Liver (tissue), 9 donors: ENCODE data around the gene CHSY1. TPM values are rescaled to one million over a fixed set of nuclear protein-coding genes. Genes with fewer than 3 reads are reported as not detected.

Source experiments
- DNase-seq: peaks from one replicate; pipeline ENCODE4 v3.0.0-alpha.2; 2017; ENCODE audit warnings: low spot score
- H3K27ac ChIP-seq, 2 donors: one replicate each; pipeline ENCODE4 v1.7.0; 2013; ENCODE audit warnings: inconsistent platforms in 2 of 2, low read length in 2 of 2, control low read depth in 1 of 2, low read depth in 1 of 2, mild to moderate bottlenecking in 1 of 2
- H3K27me3 ChIP-seq, 4 donors: one replicate each; pipeline versions ENCODE4 v1.6.1 to v1.7.0; 2013; ENCODE audit warnings: low read length in 3 of 4, inconsistent platforms in 1 of 4, mild to moderate bottlenecking in 1 of 4, moderate library complexity in 1 of 4; ENCODE audit not compliant: control insufficient read depth in 4 of 4, insufficient read depth in 4 of 4
- H3K36me3 ChIP-seq, 4 donors: one replicate each; pipeline versions ENCODE4 v1.6.1 to v1.7.0; 2013; ENCODE audit warnings: low read length in 3 of 4, mild to moderate bottlenecking in 3 of 4, low read depth in 1 of 4, moderate library complexity in 1 of 4; ENCODE audit not compliant: control insufficient read depth in 4 of 4, insufficient read depth in 3 of 4
- H3K4me1 ChIP-seq, 4 donors: one replicate each; pipeline versions ENCODE4 v1.6.1 to v1.7.0; 2013; ENCODE audit warnings: low read length in 3 of 4, mild to moderate bottlenecking in 3 of 4, moderate library complexity in 1 of 4; ENCODE audit not compliant: control insufficient read depth in 4 of 4, insufficient read depth in 4 of 4
- H3K4me3 ChIP-seq, 3 donors: one replicate each; pipeline versions ENCODE4 v1.6.1 to v1.7.0; 2013; ENCODE audit warnings: low read length in 3 of 3, control low read depth in 1 of 3, low read depth in 1 of 3, mild to moderate bottlenecking in 1 of 3
- H3K9ac ChIP-seq, 2 donors: one replicate each; pipeline ENCODE4 v1.7.0; 2013; ENCODE audit warnings: low read length in 2 of 2, mild to moderate bottlenecking in 2 of 2, moderate library complexity in 2 of 2, control low read depth in 1 of 2, low read depth in 1 of 2
- H3K9me3 ChIP-seq, 4 donors: one replicate each; pipeline versions ENCODE4 v1.6.1 to v1.7.0; 2013; ENCODE audit warnings: low read length in 3 of 4; ENCODE audit not compliant: control insufficient read depth in 4 of 4
- ATF3 ChIP-seq: IDR thresholded peaks from 2 replicates; pipeline ENCODE4 v1.6.1; 2016; ENCODE audit warnings: antibody characterized with exemption
- EGR1 ChIP-seq, 2 donors: IDR thresholded peaks; 2 replicates each; pipeline ENCODE4 v1.6.1; 2016 to 2018; ENCODE audit warnings: antibody characterized with exemption in 2 of 2, low read depth in 2 of 2
- FOXA1 ChIP-seq: IDR thresholded peaks from 2 replicates; pipeline ENCODE4 v1.6.1; 2016; ENCODE audit warnings: antibody characterized with exemption
- FOXA2 ChIP-seq: IDR thresholded peaks from 2 replicates; pipeline ENCODE4 v1.6.1; 2016; ENCODE audit warnings: antibody characterized with exemption
- GABPA ChIP-seq, 2 donors: IDR thresholded peaks in 1 of 2; conservative IDR thresholded peaks in 1 of 2; 2 replicates each; pipeline ENCODE4 v1.6.1; 2016; ENCODE audit warnings: antibody characterized with exemption in 2 of 2, mild to moderate bottlenecking in 1 of 2, moderate library complexity in 1 of 2
- HNF4A ChIP-seq, 2 donors: conservative IDR thresholded peaks; 2 replicates each; pipeline ENCODE4 v1.6.1; 2016; ENCODE audit warnings: antibody characterized with exemption in 2 of 2, mild to moderate bottlenecking in 2 of 2
- HNF4G ChIP-seq: IDR thresholded peaks from 2 replicates; pipeline ENCODE4 v1.6.1; 2016; ENCODE audit warnings: antibody characterized with exemption
- JUND ChIP-seq, 2 donors: IDR thresholded peaks; 2 replicates each; pipeline ENCODE4 v1.6.1; 2016; ENCODE audit warnings: antibody characterized with exemption in 2 of 2
- NR2F2 ChIP-seq: IDR thresholded peaks from 2 replicates; pipeline ENCODE4 v1.6.1; 2016; ENCODE audit warnings: antibody characterized with exemption
- RAD21 ChIP-seq, 2 donors: IDR thresholded peaks; 2 replicates each; pipeline ENCODE4 v1.6.1; 2016; ENCODE audit warnings: antibody characterized with exemption in 2 of 2, mild to moderate bottlenecking in 2 of 2
- RXRA ChIP-seq, 2 donors: IDR thresholded peaks; 2 replicates each; pipeline ENCODE4 v1.6.1; 2017 to 2018; ENCODE audit warnings: antibody characterized with exemption in 2 of 2, mild to moderate bottlenecking in 1 of 2
- SP1 ChIP-seq: IDR thresholded peaks from 2 replicates; pipeline ENCODE4 v1.6.1; 2018; ENCODE audit warnings: antibody characterized with exemption, mild to moderate bottlenecking
- YY1 ChIP-seq: IDR thresholded peaks from 2 replicates; pipeline ENCODE4 v1.6.1; 2016; ENCODE audit warnings: antibody characterized with exemption, mild to moderate bottlenecking
- WGBS: extraction: QIAGEN DNeasy Blood & Tissue Kit; methylation state at CpG from one replicate; pipeline ENCODE4 v1.1.7; 2013; 5-methylcytosine and 5-hydroxymethylcytosine counted together
- polyA plus RNA-seq, 2 donors: library from polyadenylated mRNA; stranded (reverse) in 1 of 2; unstranded in 1 of 2; fragments of 200-250 nt in 1 of 2; fragments of >200 nt in 1 of 2; fragmentation: Nextera tagmentation in 1 of 2; extraction: Ambion mirVana in 1 of 2; gene quantifications; one replicate each; pipeline versions ENCODE4 v1.2.1 to v1.2.3, GENCODE V29; 2013 to 2015
- total RNA-seq, 2 donors: library from RNA; depleted of rRNA; stranded (reverse); fragments of >200 nt; gene quantifications; one replicate each; pipeline ENCODE4 v1.2.3, GENCODE V29; 2014
- TF ChIP-seq, protein P1 (sequence below): IDR thresholded peaks from 2 replicates; pipeline ENCODE4 v1.6.1; 2016; ENCODE audit warnings: antibody characterized with exemption, mild to moderate bottlenecking
- TF ChIP-seq, protein P2 (sequence below): IDR thresholded peaks from 2 replicates; pipeline ENCODE4 v1.6.1; 2016; ENCODE audit warnings: antibody characterized with exemption
- TF ChIP-seq, protein P3 (sequence below): IDR thresholded peaks from 2 replicates; pipeline ENCODE4 v1.6.1; 2016; ENCODE audit warnings: antibody characterized with exemption
- TF ChIP-seq, protein P4 (sequence below): fragments of 150-350 bp; IDR thresholded peaks from 2 replicates; pipeline ENCODE4 v1.5.1; 2017; ENCODE audit warnings: improper control_type of control experiment, low read depth, low read length; ENCODE audit not compliant: missing input control
- donor health status: healthy.
- donor health status: healthy.
- donor health status: healthy.
- donor health status: healthy.
- donor health status: healthy.

The CHSY1 gene
- total and polyA plus RNA-seq, 4 donors, result 1.4 to 12.3 (median 6.6) TPM

GRCh38 chr15:101194546-101195125 lies 57.2 kb downstream of the CHSY1 start (continued):
- TF ChIP-seq, protein P1, sequence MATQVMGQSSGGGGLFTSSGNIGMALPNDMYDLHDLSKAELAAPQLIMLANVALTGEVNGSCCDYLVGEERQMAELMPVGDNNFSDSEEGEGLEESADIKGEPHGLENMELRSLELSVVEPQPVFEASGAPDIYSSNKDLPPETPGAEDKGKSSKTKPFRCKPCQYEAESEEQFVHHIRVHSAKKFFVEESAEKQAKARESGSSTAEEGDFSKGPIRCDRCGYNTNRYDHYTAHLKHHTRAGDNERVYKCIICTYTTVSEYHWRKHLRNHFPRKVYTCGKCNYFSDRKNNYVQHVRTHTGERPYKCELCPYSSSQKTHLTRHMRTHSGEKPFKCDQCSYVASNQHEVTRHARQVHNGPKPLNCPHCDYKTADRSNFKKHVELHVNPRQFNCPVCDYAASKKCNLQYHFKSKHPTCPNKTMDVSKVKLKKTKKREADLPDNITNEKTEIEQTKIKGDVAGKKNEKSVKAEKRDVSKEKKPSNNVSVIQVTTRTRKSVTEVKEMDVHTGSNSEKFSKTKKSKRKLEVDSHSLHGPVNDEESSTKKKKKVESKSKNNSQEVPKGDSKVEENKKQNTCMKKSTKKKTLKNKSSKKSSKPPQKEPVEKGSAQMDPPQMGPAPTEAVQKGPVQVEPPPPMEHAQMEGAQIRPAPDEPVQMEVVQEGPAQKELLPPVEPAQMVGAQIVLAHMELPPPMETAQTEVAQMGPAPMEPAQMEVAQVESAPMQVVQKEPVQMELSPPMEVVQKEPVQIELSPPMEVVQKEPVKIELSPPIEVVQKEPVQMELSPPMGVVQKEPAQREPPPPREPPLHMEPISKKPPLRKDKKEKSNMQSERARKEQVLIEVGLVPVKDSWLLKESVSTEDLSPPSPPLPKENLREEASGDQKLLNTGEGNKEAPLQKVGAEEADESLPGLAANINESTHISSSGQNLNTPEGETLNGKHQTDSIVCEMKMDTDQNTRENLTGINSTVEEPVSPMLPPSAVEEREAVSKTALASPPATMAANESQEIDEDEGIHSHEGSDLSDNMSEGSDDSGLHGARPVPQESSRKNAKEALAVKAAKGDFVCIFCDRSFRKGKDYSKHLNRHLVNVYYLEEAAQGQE, result no peak
- TF ChIP-seq FOXA1, result no peak
- TF ChIP-seq HNF4G, result no peak
- TF ChIP-seq GABPA (IDR thresholded peaks at IDR 0.05 in 1 of 2, conservative IDR thresholded peaks at IDR 0.05 in 1 of 2), result no peak
- no peak for TF ChIP-seq EGR1 (IDR thresholded peaks at IDR 0.05; ENCODE audit: low read depth in 2 of 2)

DNA sequence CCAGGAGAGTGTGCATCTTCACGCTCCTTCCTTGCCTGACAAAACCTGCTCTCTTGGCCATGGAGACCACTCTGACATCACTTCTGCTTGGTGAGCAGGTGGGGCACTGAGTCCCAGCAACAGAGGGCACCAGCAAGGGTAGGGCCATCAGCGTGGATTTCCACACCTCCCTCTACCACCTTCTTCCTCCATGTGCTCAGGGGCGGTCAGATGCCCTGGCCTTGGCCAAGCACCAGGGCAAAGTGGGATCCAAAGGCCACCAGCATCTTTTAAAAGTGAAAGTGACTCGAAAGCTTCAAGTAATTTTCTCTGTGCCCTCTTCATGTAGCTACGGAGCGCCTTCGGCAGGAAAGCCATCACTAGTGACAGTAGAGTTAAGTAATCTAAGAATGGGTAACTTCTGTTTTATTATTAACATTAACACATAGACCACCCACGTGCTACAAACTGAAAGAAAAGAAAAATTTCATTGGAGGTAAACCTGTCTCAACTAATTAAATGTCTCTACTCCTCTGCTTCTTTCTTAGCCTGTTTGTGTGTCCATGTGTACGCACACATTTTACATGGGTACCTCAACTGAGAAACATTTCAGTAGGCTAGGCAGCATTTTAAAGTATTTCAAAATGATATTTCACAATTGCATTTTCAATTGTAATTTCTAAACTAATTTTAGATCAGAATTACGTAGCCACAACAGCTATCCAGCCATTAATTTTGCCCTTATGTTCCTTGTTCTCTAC lies 57.9 kb downstream of the CHSY1 start:
- H3K9ac ChIP-seq, result no peak overlapping the region

More for the DNA sequence above, 57.9 kb downstream of the CHSY1 start:
- Histone ChIP-seq H3K4me1 (peaks cover 0 to 2% (median 0%) of the 10 kb centered on the region in 4 donors), H3K9me3 (no peaks in the 10 kb centered on the region), H3K27me3 (no peaks in the 10 kb centered on the region), H3K4me3 (no peak overlapping the region), H3K36me3 (no peaks in the 10 kb centered on the region), H3K27ac (peak overlapping the region; percentile 4 to 63)
- TF ChIP-seq YY1 (no peak), SP1 (no peak), JUND (IDR thresholded peaks at IDR 0.05) (no peak), NR2F2 (no peak), RXRA (IDR thresholded peaks at IDR 0.05) (no peak), HNF4A (conservative IDR thresholded peaks at IDR 0.05) (no peak), ATF3 (no peak), GABPA (IDR thresholded peaks at IDR 0.05 in 1 of 2, conservative IDR thresholded peaks at IDR 0.05 in 1 of 2) (no peak), RAD21 (IDR thresholded peaks at IDR 0.05) (no peak), FOXA1 (no peak), FOXA2 (no peak), HNF4G (no peak)
- TF ChIP-seq, protein P2, sequence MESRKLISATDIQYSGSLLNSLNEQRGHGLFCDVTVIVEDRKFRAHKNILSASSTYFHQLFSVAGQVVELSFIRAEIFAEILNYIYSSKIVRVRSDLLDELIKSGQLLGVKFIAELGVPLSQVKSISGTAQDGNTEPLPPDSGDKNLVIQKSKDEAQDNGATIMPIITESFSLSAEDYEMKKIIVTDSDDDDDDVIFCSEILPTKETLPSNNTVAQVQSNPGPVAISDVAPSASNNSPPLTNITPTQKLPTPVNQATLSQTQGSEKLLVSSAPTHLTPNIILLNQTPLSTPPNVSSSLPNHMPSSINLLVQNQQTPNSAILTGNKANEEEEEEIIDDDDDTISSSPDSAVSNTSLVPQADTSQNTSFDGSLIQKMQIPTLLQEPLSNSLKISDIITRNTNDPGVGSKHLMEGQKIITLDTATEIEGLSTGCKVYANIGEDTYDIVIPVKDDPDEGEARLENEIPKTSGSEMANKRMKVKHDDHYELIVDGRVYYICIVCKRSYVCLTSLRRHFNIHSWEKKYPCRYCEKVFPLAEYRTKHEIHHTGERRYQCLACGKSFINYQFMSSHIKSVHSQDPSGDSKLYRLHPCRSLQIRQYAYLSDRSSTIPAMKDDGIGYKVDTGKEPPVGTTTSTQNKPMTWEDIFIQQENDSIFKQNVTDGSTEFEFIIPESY, result no peak
- TF ChIP-seq, protein P3, sequence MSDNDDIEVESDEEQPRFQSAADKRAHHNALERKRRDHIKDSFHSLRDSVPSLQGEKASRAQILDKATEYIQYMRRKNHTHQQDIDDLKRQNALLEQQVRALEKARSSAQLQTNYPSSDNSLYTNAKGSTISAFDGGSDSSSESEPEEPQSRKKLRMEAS, result no peak
- TF ChIP-seq, protein P4, sequence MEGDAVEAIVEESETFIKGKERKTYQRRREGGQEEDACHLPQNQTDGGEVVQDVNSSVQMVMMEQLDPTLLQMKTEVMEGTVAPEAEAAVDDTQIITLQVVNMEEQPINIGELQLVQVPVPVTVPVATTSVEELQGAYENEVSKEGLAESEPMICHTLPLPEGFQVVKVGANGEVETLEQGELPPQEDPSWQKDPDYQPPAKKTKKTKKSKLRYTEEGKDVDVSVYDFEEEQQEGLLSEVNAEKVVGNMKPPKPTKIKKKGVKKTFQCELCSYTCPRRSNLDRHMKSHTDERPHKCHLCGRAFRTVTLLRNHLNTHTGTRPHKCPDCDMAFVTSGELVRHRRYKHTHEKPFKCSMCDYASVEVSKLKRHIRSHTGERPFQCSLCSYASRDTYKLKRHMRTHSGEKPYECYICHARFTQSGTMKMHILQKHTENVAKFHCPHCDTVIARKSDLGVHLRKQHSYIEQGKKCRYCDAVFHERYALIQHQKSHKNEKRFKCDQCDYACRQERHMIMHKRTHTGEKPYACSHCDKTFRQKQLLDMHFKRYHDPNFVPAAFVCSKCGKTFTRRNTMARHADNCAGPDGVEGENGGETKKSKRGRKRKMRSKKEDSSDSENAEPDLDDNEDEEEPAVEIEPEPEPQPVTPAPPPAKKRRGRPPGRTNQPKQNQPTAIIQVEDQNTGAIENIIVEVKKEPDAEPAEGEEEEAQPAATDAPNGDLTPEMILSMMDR, result no peak
- 81% methylated on average over 10 of the region's 10 CpGs for WGBS
- no peak for DNase-seq
